ENCODE data around the gene RASAL2.

- TF ChIP-seq, protein P1, sequence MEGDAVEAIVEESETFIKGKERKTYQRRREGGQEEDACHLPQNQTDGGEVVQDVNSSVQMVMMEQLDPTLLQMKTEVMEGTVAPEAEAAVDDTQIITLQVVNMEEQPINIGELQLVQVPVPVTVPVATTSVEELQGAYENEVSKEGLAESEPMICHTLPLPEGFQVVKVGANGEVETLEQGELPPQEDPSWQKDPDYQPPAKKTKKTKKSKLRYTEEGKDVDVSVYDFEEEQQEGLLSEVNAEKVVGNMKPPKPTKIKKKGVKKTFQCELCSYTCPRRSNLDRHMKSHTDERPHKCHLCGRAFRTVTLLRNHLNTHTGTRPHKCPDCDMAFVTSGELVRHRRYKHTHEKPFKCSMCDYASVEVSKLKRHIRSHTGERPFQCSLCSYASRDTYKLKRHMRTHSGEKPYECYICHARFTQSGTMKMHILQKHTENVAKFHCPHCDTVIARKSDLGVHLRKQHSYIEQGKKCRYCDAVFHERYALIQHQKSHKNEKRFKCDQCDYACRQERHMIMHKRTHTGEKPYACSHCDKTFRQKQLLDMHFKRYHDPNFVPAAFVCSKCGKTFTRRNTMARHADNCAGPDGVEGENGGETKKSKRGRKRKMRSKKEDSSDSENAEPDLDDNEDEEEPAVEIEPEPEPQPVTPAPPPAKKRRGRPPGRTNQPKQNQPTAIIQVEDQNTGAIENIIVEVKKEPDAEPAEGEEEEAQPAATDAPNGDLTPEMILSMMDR (IDR thresholded peaks at IDR 0.05): no peak
- no peak for TF ChIP-seq POLR2A (IDR thresholded peaks at IDR 0.05)
These were observed 36.7 kb upstream of the RASAL2 start for GRCh38 chr1:178057141-178057765.

All from thyroid gland (tissue), 4 donors.